Measurements from ENCODE around the gene SIRT1. TPM values are rescaled to one million over a fixed set of nuclear protein-coding genes. Genes with fewer than 3 reads are reported as not detected.
"Not testable (repeated sequence)": the region's sequence is repeated elsewhere in the genome, so short reads cannot be mapped to it uniquely, and the experiment has no call there.

SIRT1 gene
- polyA plus RNA-seq (ENCODE audit: insufficient read length in 3 of 3): 10 to 100 TPM; 32.9 to 35.1 (median 33.3) TPM
- long read RNA-seq, donor 1, full-length matches to known transcripts: 5 of 5 reads
- long read RNA-seq, donor 1, partial matches to known transcripts: 0 of 5 reads
- long read RNA-seq, donor 1, other reads (novel, unspliced or antisense): 0 of 5 reads
- long read RNA-seq, donor 2, full-length matches to known transcripts: 3 of 3 reads
- long read RNA-seq, donor 2, partial matches to known transcripts: 0 of 3 reads
- long read RNA-seq, donor 2, other reads (novel, unspliced or antisense): 0 of 3 reads
- long read RNA-seq, donor 3, full-length matches to known transcripts: 4 of 4 reads
- long read RNA-seq, donor 3, partial matches to known transcripts: 0 of 4 reads
- long read RNA-seq, donor 3, other reads (novel, unspliced or antisense): 0 of 4 reads
- long read RNA-seq, donor 4, full-length matches to known transcripts: 6 of 6 reads
- long read RNA-seq, donor 4, partial matches to known transcripts: 0 of 6 reads
- long read RNA-seq, donor 4, other reads (novel, unspliced or antisense): 0 of 6 reads
- long read RNA-seq, donor 5, full-length matches to known transcripts: 4 of 4 reads
- long read RNA-seq, donor 5, partial matches to known transcripts: 0 of 4 reads
- long read RNA-seq, donor 5, other reads (novel, unspliced or antisense): 0 of 4 reads
- long read RNA-seq, donor 6, full-length matches to known transcripts: 4 of 4 reads
- long read RNA-seq, donor 6, partial matches to known transcripts: 0 of 4 reads
- long read RNA-seq, donor 6, other reads (novel, unspliced or antisense): 0 of 4 reads
- long read RNA-seq, donor 7, full-length matches to known transcripts: 8 of 8 reads
- long read RNA-seq, donor 7, partial matches to known transcripts: 0 of 8 reads
- long read RNA-seq, donor 7, other reads (novel, unspliced or antisense): 0 of 8 reads
- long read RNA-seq, donor 8, full-length matches to known transcripts: 3 of 3 reads
- long read RNA-seq, donor 8, partial matches to known transcripts: 0 of 3 reads
- long read RNA-seq, donor 8, other reads (novel, unspliced or antisense): 0 of 3 reads
- long read RNA-seq, donor 9, full-length matches to known transcripts: 9 of 9 reads
- long read RNA-seq, donor 9, partial matches to known transcripts: 0 of 9 reads
- long read RNA-seq, donor 9, other reads (novel, unspliced or antisense): 0 of 9 reads
- long read RNA-seq, donor 10, full-length matches to known transcripts: 2 of 2 reads
- long read RNA-seq, donor 10, partial matches to known transcripts: 0 of 2 reads
- long read RNA-seq, donor 10, other reads (novel, unspliced or antisense): 0 of 2 reads
- long read RNA-seq, donor 11, full-length matches to known transcripts: 3 of 8 reads
- long read RNA-seq, donor 11, partial matches to known transcripts: 5 of 8 reads
- long read RNA-seq, donor 11, other reads (novel, unspliced or antisense): 0 of 8 reads
- long read RNA-seq, donor 12, full-length matches to known transcripts: 5 of 5 reads
- long read RNA-seq, donor 12, partial matches to known transcripts: 0 of 5 reads
- long read RNA-seq, donor 12, other reads (novel, unspliced or antisense): 0 of 5 reads
- long read RNA-seq, donor 13, full-length matches to known transcripts: 3 of 3 reads
- long read RNA-seq, donor 13, partial matches to known transcripts: 0 of 3 reads
- long read RNA-seq, donor 13, other reads (novel, unspliced or antisense): 0 of 3 reads
- long read RNA-seq, donor 14: 0 reads
- long read RNA-seq, donor 15, full-length matches to known transcripts: 4 of 4 reads
- long read RNA-seq, donor 15, partial matches to known transcripts: 0 of 4 reads
- long read RNA-seq, donor 15, other reads (novel, unspliced or antisense): 0 of 4 reads
- long read RNA-seq, donor 16, full-length matches to known transcripts: 6 of 12 reads
- long read RNA-seq, donor 16, partial matches to known transcripts: 6 of 12 reads
- long read RNA-seq, donor 16, other reads (novel, unspliced or antisense): 0 of 12 reads

DNA sequence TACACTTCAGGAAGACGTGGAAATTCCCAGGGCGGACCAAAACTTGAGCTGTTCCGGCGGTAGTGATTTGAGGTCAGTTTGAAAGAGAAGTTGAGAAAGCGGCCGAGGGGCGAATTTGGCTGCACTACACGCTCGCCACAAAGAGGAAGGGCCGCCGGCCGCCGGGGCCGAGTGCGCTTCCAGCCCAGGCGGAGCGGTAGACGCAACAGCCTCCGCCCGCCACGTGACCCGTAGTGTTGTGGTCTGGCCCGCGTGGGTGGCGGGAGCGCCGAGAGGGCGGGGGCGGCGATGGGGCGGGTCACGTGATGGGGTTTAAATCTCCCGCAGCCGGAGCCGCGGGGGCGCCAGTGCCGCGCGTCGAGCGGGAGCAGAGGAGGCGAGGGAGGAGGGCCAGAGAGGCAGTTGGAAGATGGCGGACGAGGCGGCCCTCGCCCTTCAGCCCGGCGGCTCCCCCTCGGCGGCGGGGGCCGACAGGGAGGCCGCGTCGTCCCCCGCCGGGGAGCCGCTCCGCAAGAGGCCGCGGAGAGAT lies at the start of gene SIRT1:
TSS of gene SIRT1 (plus strand) at position 344 of the 529 bp plus-strand sequence. CDS start at position 410, 66 bp downstream.
- peak; percentile 95 for DNase-seq

DNA sequence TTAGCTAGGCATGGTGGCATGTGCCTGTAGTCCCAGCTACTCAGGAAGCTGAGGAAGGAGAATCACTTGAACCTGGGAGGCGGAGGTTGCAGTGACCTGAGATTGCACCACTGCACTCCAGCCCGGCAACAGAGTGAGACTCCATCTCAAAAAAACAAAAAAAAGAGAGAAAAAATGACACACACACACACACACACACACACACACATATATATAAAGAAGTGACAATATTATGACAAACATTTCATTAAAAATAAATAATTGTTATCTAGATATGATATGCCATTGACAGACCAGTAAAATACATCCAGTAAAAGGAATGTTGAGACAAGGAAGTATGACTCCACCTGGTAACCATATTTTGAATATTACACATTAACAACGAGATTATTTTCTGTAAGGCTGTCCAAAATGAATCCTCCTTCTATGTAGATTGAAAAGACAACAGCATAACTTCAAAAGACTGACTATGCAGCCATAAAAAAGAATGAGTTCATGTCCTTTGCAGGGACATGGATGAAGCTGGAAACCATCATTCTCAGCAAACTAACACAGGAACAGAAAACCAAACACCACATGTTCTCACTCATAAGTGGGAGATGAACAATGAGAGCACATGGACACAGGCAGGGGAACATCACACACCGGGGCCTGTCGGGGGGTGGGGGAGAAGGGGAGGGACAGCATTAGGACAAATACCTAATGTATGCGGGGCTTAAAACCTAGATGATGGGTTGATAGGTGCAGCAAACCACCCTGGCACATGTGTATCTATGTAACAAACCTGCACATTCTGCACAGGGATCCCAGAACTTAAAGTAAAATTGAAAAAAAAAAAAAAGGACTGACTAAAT lies 48.7 kb upstream of the SIRT1 start:
- DNase-seq: not testable (repeated sequence)

DNA sequence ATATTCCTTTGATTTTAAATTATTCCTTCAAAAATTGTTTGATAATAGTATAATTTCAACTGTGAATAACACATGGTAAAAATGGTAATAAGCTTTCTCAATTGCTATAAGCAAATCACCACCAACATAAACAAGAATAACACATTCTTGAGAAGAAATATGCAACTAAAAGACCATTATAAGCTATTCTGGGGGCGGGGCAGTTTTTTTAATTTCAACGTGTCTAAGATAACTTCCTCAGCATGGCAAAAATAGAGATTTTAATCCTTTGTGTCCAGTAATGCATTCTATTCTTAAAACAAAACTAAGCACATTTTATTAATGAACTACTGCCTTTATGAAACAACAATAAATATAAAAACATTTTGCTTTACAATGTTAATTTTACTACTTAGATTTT lies 48.0 kb upstream of the SIRT1 start:
- DNase-seq: no peak

DNA sequence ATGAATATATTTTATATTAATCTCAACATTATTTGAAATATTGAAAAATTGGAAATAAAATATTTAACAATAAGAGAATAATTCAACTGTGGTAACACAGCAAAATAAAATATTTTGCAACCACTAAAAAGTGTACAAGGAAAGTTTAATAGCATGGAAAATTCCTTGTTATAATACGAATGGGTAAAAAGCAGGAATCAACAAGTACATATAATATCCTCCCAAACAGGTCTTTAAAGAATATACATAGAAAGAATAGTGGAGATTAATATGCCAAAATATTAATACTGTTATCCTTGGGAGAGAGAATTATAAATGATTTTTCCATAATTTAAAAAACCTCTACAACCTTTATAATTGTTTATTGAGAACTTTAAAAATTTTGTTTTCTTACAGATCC lies 47.5 kb upstream of the SIRT1 start:
- DNase-seq: no peak

DNA sequence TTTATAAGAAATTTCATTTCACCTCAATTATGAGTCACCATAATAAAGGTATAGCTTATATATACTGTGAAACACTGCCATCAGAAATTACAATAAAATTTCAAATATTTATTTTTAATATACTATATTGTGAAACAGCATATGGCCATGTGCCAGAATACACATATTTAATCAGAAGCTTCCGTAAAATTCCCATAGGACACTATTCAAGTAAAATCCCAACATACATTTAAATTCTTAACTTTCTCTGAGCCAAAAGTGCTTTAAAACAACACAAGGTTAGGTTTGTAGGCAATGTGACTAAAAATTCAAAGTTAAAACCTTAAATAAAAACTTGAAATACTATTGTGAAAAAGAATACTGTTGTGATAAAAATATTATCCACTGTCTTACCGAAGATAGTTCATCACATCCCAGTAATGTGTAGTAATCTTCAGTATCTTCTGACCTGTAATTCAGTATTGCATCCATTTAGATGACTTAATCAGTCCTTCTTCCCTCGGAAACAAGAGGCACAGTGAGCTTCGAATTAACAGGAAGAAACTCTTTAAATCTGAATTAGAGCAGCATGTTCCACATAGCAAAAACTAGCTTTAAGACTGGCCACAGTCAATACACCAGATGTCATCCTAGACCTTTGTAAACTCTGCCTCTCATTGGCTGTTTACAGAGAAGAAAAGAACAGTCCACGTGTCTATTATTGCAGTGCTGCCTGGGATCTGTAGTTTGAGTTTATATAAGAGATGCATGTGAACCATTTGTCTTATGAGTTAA lies 46.7 kb upstream of the SIRT1 start, which contains the start of gene DNAJC12:
TSS of gene DNAJC12 (minus strand) at position 648 of the 774 bp plus-strand sequence. CDS start at position 471, 177 bp downstream.
- DNase-seq: peak; percentile 70

DNA sequence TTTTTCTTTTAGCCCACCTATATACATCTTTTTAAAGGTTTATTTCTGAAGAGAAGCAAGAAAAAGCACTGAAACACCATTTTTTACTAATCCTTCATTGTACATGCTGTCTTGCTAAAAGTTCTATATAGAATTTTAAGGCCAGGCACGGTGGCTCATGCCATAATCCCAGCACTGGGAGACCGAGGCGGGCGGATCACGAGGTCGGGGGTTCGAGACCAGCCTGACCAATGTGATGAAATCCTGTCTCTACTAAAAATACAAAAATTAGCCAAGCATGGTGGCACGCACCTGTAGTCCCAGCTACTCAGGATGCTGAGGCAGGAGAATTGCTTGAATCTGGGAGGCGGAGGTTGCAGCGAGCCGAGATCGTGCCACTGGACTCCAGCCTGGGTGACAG lies 44.9 kb upstream of the SIRT1 start:
- not testable (repeated sequence) for DNase-seq

DNA sequence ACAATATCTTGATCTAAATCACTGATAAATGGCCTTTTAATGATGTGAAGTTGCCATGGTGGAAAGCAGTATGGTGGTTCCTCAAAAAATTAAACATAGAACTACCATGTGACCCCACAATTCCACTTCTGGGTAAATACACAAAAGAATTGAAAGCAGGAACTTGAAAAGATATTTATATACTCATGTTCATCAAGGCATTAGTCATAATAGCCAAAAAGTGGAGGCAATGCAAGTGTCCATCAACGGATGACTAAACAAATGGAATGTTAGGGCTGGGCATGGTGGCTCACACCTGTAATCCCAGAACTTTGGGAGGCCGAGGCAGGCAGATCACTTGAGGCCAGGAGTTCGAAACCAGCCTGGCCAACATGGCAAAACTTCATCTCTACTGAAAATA lies 44.5 kb upstream of the SIRT1 start:
- no peak for DNase-seq

DNA sequence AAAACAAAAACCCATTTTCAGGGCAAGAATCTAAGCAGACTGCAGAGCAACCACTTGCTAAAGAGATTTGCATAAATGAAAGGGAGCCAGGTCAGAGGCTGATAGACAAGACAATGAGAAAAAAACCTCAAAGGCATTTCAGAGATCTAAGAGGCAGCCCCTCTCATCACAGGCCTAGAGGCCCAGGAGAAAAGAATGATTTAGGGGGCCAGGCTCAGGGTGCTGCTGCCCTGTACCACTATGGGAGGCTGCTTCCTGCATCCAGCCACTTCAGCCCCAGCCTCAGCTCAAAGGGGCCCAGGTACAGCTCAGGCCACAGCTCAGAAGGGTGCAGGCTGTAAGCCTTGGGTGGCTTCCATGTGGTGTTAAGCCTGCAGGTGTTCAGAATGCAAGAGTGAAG lies 42.7 kb upstream of the SIRT1 start:
- DNase-seq: no peak

DNA sequence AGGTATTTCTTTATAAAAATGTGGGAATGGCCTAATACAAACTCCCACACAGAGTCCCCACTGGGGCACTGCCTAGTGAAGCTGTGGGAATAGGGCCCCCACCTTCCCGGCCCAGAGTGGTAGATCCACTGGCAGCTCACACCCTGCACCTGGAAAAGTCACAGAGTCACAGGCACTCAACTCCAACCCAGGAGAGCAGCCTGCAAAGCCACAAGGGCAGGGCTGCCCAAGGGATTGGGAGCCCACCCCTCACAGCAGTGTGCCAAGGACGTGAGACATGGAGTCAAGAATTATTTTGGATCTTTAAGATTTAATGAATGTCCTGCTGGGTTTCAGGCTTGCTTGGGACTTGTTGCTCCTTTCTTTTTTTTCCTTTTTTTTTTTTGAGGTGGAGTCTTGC lies 41.2 kb upstream of the SIRT1 start:
- DNase-seq: no peak

DNA sequence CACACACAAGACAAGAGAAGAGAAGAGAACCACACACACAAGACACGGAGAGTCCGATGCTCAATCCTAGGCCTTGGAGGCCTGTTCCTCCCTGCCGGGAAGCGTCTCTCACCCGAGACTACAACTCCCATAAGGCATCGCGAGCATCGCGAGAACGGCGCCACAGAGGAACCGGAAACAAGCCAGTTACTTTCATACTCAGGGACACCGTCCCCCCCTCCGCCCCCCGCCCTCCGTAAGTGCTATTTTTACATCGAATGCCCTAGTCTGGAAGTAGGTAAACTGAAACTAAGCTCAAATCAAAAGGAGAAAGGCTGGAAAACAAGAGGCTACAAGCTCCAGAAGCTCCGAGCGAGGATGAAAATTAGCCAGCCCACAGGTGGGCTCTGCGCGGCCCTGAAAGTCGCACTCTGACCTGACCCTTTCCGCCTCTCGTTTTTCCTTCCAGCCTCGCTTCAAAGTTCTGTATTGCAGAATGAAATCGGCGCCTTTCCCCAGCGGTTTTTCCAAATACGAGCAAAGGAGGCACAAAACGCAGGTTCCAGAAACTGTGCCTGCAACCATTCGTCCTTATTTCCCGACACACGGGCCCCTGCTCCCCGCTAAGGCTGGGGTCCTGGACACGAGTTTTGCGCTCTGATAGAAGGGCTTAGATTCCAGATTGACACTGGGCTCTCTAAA lies 35.0 kb upstream of the SIRT1 start:
- DNase-seq: peak; percentile 94

DNA sequence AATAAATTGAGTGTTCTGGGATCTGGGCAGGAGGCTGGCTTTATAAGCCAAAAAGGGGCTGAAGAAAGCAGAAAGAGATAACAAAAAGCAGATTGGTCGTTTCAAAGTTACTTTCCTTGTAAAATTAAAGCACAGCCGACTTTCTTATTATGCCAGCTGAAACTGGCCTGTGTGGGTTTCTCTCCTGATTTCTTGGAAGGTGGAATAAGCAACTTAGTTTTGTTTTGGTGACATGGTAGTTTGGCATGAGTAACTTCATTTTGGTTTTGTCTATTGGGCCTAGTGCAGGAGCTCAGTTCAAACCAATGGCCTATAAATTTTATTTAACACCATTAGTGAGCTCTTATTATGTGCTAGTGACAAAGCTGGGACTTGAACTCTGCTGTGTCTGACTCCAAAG lies 33.3 kb upstream of the SIRT1 start:
- DNase-seq: no peak

DNA sequence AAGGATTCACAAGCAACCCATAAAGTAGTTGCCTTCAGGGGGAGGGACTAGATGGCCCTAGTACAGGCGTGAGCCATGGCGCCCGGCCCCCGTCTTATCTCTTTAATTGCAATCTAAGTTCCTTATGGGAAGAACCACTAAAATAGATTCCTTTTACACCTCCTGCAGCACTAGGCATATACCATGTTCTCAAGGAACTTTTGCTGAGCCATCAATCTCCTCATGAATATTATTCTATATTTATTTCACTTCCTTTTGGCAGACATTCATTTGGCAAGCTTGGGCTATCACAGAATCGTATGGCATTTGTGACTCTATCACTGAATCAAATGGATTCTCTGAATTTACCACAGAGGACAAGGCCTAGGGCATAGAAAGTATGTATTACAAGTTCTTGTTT lies 31.7 kb upstream of the SIRT1 start:
- no peak for DNase-seq

DNA sequence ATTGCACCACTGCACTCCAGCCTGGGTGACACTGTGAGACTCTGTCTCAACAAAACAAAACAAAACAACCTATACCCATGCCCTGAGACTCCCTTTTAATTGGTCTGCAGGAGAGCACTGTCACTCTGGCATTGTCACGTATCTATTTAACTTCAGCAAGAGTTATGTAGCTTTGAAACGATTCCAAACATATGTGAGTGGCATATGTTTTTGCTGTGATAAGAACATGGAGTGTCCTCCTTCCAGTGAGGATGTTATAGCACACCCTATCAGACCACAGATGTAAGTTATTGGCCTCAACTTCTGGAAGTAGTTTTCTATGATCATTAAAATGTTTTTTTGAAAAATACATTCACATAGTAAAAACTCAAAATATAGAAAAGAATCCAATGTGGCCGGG lies 30.9 kb upstream of the SIRT1 start:
- DNase-seq: no peak

DNA sequence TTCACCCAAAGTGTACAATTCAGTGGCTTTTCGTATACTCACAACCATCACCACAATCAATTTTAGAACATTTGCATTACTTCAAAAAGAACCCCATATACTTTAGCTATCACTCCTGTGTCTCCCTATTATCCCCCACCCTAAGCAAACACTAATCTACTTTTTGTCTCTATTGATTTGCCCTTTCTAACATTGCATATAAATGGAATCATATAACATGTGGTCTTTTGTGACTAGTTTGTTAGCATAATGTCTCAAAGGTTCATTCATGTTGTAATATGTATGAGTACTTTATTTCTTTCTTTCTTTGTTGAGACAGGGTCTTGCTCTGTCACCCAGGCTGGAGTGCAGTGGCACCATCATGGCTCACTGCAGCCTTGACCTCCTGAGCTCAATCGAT lies 25.5 kb upstream of the SIRT1 start:
- DNase-seq: no peak

DNA sequence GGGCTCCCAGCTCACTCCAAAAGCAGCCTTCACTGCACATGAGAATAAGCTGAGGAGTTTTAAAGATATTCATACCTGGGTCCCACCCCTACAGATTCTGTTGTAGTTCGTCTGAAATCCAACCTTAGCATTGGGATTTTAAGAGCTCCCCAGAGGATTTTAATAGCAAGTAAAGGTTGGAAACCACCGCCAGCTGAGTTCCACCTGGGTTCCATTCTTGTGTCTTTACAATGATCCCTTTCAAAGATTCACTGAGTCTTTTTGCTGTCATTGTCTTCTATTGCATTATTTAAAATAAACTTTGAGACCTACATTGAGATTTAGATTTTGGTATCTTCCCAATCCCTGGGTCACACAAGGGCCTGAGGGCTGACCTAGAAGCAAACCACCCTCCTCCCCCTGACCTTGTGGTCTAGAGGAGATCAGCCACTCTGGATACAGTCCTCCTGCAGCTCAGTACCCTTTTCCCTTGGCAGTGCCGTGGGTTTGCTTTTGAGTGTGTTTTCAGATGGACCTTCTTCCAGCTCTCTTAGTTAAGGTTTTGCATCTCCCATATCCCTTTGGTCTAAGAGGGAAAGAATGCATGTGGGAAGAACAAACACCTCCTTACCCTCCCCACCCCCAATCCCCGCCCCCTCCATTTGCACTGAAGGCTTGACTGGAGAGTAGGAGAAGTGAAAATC lies 22.6 kb upstream of the SIRT1 start:
- no peak for DNase-seq

DNA sequence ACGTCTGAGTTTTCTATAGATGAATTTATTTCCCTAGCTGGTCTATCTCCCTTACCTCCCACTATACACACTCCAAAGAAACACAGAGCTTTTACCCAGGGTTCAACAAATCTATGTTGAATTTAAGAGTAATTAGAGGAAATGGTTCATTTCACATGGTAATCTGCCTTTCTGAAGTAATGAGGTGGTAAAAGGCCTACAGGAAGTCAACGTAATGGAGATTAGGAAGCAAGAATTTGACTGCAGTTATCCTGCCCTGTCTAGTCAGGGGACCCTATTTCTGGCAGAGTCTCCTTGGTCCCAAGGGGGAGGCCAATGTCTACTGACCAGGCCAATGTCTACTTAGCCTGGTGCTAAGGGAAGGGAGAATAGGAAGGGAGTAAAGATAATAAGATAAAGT lies 21.4 kb upstream of the SIRT1 start:
- no peak for DNase-seq
